HepG2 (cell line): ENCODE measurements around the gene CSRP3. TPM values are rescaled to one million over a fixed set of nuclear protein-coding genes. Genes with fewer than 3 reads are reported as not detected.

Experiments used
- ATAC-seq: fragments of 200-7000 bp; cut with Tn5 transposase; 3 replicates; pipeline ENCODE4 v1.9.1; 2020; ENCODE audit warnings: mild to moderate bottlenecking, moderate library complexity
- BruUV-seq: library from RNA; stranded (reverse); fragments of 400-500 nt; replicated peaks from 2 replicates; lab custom pipeline; 2021; lab: Mats Ljungman, UMichigan
- CTCF ChIA-PET: fragments of 300-600 bp; formaldehyde crosslinking; extraction: SDS; loops from one replicate; lab custom pipeline; 2021; ENCODE audit warnings: low total read pairs, inconsistent platforms, low intra/inter-chr PET ratio; lab: Yijun Ruan, JAX
- POLR2A ChIA-PET: fragments of 350-600 bp; sonication (Branson Sonifier 250); formaldehyde crosslinking; loops from one replicate; lab custom pipeline; 2020; ENCODE audit warnings: antibody characterized with exemption, inconsistent platforms; lab: Yijun Ruan, JAX
- DNase-seq: peaks from one replicate; pipeline ENCODE4 v3.0.0-alpha.2; 2015; ENCODE audit warnings: low spot score
- FAIRE-seq: peaks from 3 replicates; lab custom pipeline; 2011; peaks lifted over from hg19 to GRCh38; lab: Jason Lieb, UNC
- H2AFZ ChIP-seq: one replicate; pipeline ENCODE4 v1.6.1; 2011; ENCODE audit warnings: low read length, inconsistent platforms
- H3K27ac ChIP-seq: fragments of 300-600 bp; 3 replicates; pipeline ENCODE4 v1.8.0; 2011; ENCODE audit warnings: mixed run types, mild to moderate bottlenecking, mixed read lengths, low read length, inconsistent platforms; ENCODE audit not compliant: insufficient read depth; ENCODE audit errors: extremely low read length
- H3K27me3 ChIP-seq, 2 experiments: fragments of 200-600 bp in 1 of 2; 2 replicates in 1 of 2; 3 replicates in 1 of 2; pipeline versions ENCODE4 v1.6.0 to v1.8.0; 2011; ENCODE audit warnings: low read length in 2 of 2, mild to moderate bottlenecking in 2 of 2, moderate library complexity in 2 of 2, inconsistent platforms in 1 of 2; ENCODE audit not compliant: insufficient read depth in 2 of 2, control insufficient read depth in 1 of 2
- H3K36me3 ChIP-seq, 2 experiments: fragments of 200-600 bp in 1 of 2; replicated peaks in 1 of 2; 2 replicates in 1 of 2; 3 replicates in 1 of 2; pipeline versions ENCODE4 v1.5.1 to v1.8.0; 2011; ENCODE audit warnings: low read length in 2 of 2, inconsistent platforms in 1 of 2; ENCODE audit not compliant: insufficient read depth in 2 of 2, control insufficient read depth in 1 of 2
- H3K4me1 ChIP-seq: 2 replicates; pipeline ENCODE4 v1.5.1; 2012; ENCODE audit warnings: low read length, inconsistent platforms; ENCODE audit not compliant: insufficient read depth
- H3K4me2 ChIP-seq: 2 replicates; pipeline ENCODE4 v1.6.0; 2011; ENCODE audit warnings: low read depth, low read length, inconsistent platforms
- H3K4me3 ChIP-seq, 3 experiments: fragments of 200-600 bp in 1 of 3; sonication (generic), shearing (Covaris generic) in 1 of 3; replicated peaks in 1 of 3; 2 replicates each; pipeline ENCODE4 v1.5.1; 2011 to 2016; ENCODE audit warnings: low read length in 3 of 3, inconsistent platforms in 2 of 3, low read depth in 2 of 3, mild to moderate bottlenecking in 2 of 3, control low read depth in 1 of 3, mixed read lengths in 1 of 3; ENCODE audit not compliant: insufficient read depth in 1 of 3
- H3K79me2 ChIP-seq: one replicate; pipeline ENCODE4 v1.6.1; 2011; ENCODE audit warnings: low read length, inconsistent platforms; ENCODE audit not compliant: insufficient read depth
- H3K9ac ChIP-seq: 2 replicates; pipeline ENCODE4 v1.6.0; 2011; ENCODE audit warnings: mild to moderate bottlenecking, low read depth, low read length, inconsistent platforms; ENCODE audit not compliant: insufficient read depth
- H3K9me3 ChIP-seq: 2 replicates; pipeline ENCODE4 v1.5.1; 2012; ENCODE audit warnings: mild to moderate bottlenecking, low read length
- H4K20me1 ChIP-seq: 2 replicates; pipeline ENCODE4 v1.6.0; 2011; ENCODE audit warnings: inconsistent platforms, mild to moderate bottlenecking, low read length, moderate library complexity; ENCODE audit not compliant: insufficient read depth
- ARID5B ChIP-seq: IDR thresholded peaks from 2 replicates; pipeline ENCODE4 v1.4.0; 2020; ENCODE audit warnings: mild to moderate bottlenecking, missing genetic modification reagents
- CBX1 ChIP-seq: IDR thresholded peaks from one replicate; pipeline ENCODE4 v1.6.1; 2016; ENCODE audit warnings: antibody characterized with exemption, low read depth
- DMAP1 ChIP-seq: IDR thresholded peaks from 2 replicates; pipeline ENCODE4 v1.6.1; 2016
- FOXP1 ChIP-seq, 2 experiments: fragments of 450-650 bp in 1 of 2; IDR thresholded peaks; 2 replicates each; pipeline ENCODE4 v1.6.1; 2017 to 2018; ENCODE audit warnings: antibody characterized with exemption in 1 of 2
- KIAA2018 ChIP-seq: sonication (generic); formaldehyde crosslinking; IDR thresholded peaks from 2 replicates; pipeline ENCODE4 v1.5.0; 2020; ENCODE audit warnings: mild to moderate bottlenecking, missing genetic modification reagents, borderline replicate concordance
- KLF6 ChIP-seq: IDR thresholded peaks from 2 replicates; pipeline ENCODE4 v1.8.0; 2016; ENCODE audit warnings: missing biosample characterization, missing genetic modification reagents
- SIX1 ChIP-seq: sonication (generic); formaldehyde crosslinking; IDR thresholded peaks from 2 replicates; pipeline ENCODE4 v1.4.0; 2020; ENCODE audit warnings: missing genetic modification reagents, borderline replicate concordance
- TARDBP ChIP-seq: sonication (generic); formaldehyde crosslinking; IDR thresholded peaks from 2 replicates; pipeline ENCODE4 v1.8.0; 2022; ENCODE audit warnings: mild to moderate bottlenecking, missing genetic modification reagents
- ZFP37 ChIP-seq: sonication (generic); formaldehyde crosslinking; IDR thresholded peaks from 2 replicates; pipeline ENCODE4 v1.4.0; 2020; ENCODE audit warnings: missing genetic modification reagents, borderline replicate concordance
- ZIK1 ChIP-seq: sonication (generic); formaldehyde crosslinking; IDR thresholded peaks from 2 replicates; pipeline ENCODE4 v1.5.0; 2020; ENCODE audit warnings: mild to moderate bottlenecking, low read depth, missing genetic modification reagents, borderline replicate concordance
- ZMYM4 ChIP-seq: sonication (generic); formaldehyde crosslinking; IDR thresholded peaks from 2 replicates; pipeline ENCODE4 v1.8.1; 2023; ENCODE audit warnings: mild to moderate bottlenecking, missing genetic modification reagents
- ZNF101 ChIP-seq: sonication (generic); formaldehyde crosslinking; IDR thresholded peaks from 2 replicates; pipeline ENCODE4 v1.4.0; 2020; ENCODE audit warnings: mild to moderate bottlenecking, low read depth, missing genetic modification reagents, borderline replicate concordance
- ZNF552 ChIP-seq: sonication (generic); formaldehyde crosslinking; IDR thresholded peaks from 2 replicates; pipeline ENCODE4 v1.9.0; 2022; ENCODE audit warnings: missing genetic modification reagents, mild to moderate bottlenecking, borderline replicate concordance
- ZNF569 ChIP-seq: sonication (generic); formaldehyde crosslinking; IDR thresholded peaks from 2 replicates; pipeline ENCODE4 v1.5.0; 2020; ENCODE audit warnings: mild to moderate bottlenecking, missing genetic modification reagents, moderate library complexity, borderline replicate concordance
- WGBS: methylation state at CpG from one replicate; pipeline ENCODE4 v1.1.6; 2017; ENCODE audit warnings: low lambda C conversion rate; 5-methylcytosine and 5-hydroxymethylcytosine counted together
- in situ Hi-C: cut with HindIII; loops from 2 replicates; pipeline ENCODE4 v1.10.0; 2017; ENCODE audit warnings: low pct_unique_long_range_greater_than_20kb; ENCODE audit not compliant: extremely low pct_ligation_motif_present
- intact Hi-C: fragments of 100-400 bp; cut with micrococcal nuclease; formaldehyde crosslinking; loops from one replicate; pipeline ENCODE4 v1.10.0; 2022; ENCODE audit not compliant: unreplicated experiment
- polyA plus RNA-seq, 8 experiments: library from polyadenylated mRNA; depleted of rRNA in 3 of 8; stranded (reverse) in 7 of 8; unstranded in 1 of 8; fragments of >200 nt; fragmentation: Illumina TruSeq in 4 of 8; extraction: Trizol in 4 of 8; gene quantifications; 2 replicates each; pipeline versions ENCODE4 v1.2.1 to v1.2.3, GENCODE V29; 2011 to 2016; ENCODE audit warnings: low read depth in 4 of 8, missing spikeins in 1 of 8, mixed read lengths in 1 of 8; ENCODE audit not compliant: insufficient read depth in 1 of 8
- total RNA-seq, 5 experiments: library from RNA; depleted of rRNA; stranded (reverse); fragments of >200 nt; fragmentation: Illumina TruSeq; extraction: Trizol; gene quantifications; 2 replicates each; pipeline ENCODE4 v1.2.3, GENCODE V29; 2016; ENCODE audit warnings: low read depth in 1 of 5

The CSRP3 gene
- total and polyA plus RNA-seq, 2 of the 13 experiments (the other 11 are each of a cell fraction or from before 2014, with no cell fraction given): not detected

GRCh38 chr11:19218216-19218615 lies 16.4 kb upstream of the CSRP3 start:
- in situ Hi-C loops (no loop called here), intact Hi-C loops (no loop called here)
- FAIRE-seq: no peak
- ATAC-seq: no peak
- DNase-seq: no peak
- no peaks in the 10 kb centered on the region for H4K20me1 ChIP-seq
- H2AFZ ChIP-seq: no peak overlapping the region
- H3K4me2 ChIP-seq: no peak overlapping the region
- H3K9me3 ChIP-seq: no peaks in the 10 kb centered on the region
- no peak overlapping the region for H3K4me3 ChIP-seq
- H3K27me3 ChIP-seq: 0 out of 5 replicates have a peak, but pooled peaks cover 0 to 4% of the 10 kb centered on the region in 2 experiments
- no TSS peak for BruUV-seq
- H3K27ac ChIP-seq: no peak overlapping the region
- no peaks in the 10 kb centered on the region for H3K36me3 ChIP-seq
- ChIA-PET POLR2A (no interaction called here), CTCF (no interaction called here)
- no peaks in the 10 kb centered on the region for H3K79me2 ChIP-seq
- TF ChIP-seq DMAP1 (CRISPR knock-in tag) (no peak), ZNF101 (CRISPR knock-in tag) (no peak), ZFP37 (CRISPR knock-in tag) (no peak), SIX1 (no peak), FOXP1 (IDR thresholded peaks at IDR 0.05) (no peak), FOXP1 (CRISPR knock-in tag; IDR thresholded peaks at IDR 0.05) (no peak), CBX1 (no peak), ZIK1 (no peak), KLF6 (CRISPR knock-in tag) (no peak), ARID5B (CRISPR knock-in tag) (no peak), ZMYM4 (no peak), ZNF552 (no peak), ZNF569 (CRISPR knock-in tag) (no peak), KIAA2018 (CRISPR knock-in tag) (no peak), TARDBP (no peak)
- H3K4me1 ChIP-seq: no peaks in the 10 kb centered on the region
- WGBS: 13% methylated on average over 3 of the region's 3 CpGs
- no peak overlapping the region for H3K9ac ChIP-seq
